CMK (cell line): ENCODE measurements around the gene TBC1D32.
"Not testable (repeated sequence)": the region's sequence is repeated elsewhere in the genome, so short reads cannot be mapped to it uniquely, and the experiment has no call there.

ENCODE experiments used
- DNase-seq: peaks from one replicate; pipeline ENCODE4 v3.0.0-alpha.2; 2010; ENCODE audit warnings: low read depth

Gene TBC1D32

DNA sequence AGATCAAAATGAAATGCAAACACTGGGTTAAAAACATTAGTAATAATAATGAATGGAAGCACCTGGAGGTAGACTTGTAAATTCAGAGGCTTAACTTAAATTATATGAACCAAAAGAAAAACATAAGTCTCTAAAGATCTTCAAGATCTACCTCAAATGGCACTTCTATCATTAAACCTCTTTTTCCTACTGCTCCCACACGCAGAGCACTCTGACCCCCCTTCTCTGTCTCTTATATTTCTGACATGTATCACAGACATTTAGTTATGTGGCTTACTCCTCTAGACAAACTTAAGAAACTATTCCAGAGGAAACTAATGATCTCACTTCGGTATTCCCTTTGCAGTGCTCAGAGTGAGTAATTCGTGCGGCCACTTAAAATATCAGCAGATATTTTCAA, 1.1 kb downstream of the TBC1D32 start:
- DNase-seq, result no peak

DNA sequence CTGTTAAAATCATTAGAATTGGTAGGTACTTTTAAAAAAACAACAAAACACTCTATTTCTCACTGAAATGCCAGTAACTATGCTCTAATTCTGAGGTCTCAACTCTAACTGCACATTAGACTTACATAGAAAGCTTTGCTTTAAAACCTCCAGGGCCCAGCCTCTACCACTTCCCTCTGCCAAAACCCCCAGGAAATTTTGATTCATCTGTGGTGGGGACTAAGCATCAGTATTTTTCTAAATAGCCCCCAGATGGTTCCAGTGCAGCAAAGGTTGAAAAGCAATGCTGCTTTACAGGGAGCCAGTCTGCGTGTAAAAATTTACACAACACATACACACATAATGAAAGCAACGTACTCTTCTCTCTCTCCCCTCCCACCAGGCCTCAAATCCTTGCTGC, 3.8 kb downstream of the TBC1D32 start:
- no peak for DNase-seq

DNA sequence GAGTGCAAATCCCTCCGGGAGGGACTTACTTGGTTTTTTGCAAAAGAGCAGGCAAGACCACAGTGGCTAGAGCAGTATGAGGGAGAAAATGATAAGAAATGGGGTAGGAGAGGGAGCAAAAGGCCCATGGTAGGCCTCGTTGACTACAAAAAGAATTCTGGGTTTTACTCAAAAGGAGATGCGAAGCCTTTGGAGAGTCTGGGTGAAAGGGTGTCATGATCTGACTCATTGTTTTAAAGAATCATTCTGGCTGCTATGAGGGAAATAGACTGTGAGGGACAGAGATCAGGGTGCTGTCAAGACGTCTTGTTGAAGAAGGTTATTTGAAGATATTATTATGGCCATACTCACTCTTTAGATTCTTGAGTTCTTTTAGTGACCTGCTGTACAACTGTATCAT, 13.0 kb downstream of the TBC1D32 start:
- no peak for DNase-seq

DNA sequence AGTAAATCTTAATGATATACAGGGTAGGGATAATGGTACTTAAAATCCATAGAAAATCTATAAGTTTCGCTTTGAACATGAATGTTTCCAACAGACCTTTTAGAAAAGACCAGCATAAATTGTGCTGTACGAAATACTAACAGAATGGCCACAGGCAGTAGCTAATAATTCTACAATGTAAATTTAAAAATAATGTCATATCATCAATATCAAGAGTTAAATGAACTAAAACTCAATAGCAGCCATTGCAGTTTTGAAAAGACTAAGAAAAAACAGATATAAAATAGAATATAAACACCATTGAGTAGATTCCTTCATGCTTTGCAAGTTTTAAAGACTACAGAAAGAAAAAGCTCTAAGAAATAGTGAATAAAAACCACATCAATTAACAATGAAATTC, 14.7 kb downstream of the TBC1D32 start:
- no peak for DNase-seq

DNA sequence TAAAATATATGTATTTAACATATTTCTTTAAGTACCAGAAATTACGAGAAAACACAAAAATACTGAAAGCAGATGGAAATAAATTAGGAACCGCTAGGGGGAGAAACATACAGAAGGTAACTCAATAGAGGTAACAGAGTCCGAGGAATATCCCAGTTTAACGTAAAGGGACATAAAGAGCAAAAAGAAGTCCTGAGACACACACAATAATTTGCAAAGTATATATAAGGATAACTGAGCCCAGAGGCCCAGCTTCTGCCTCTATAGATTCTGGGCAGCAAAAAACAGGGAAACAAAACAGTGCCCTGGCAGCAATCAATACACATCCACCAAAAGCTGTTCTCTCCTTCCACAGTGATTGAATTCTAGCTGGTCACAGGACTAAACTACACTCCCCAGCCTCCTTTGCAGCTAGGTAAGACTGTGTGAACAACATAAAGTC, 15.1 kb downstream of the TBC1D32 start:
- no peak for DNase-seq

DNA sequence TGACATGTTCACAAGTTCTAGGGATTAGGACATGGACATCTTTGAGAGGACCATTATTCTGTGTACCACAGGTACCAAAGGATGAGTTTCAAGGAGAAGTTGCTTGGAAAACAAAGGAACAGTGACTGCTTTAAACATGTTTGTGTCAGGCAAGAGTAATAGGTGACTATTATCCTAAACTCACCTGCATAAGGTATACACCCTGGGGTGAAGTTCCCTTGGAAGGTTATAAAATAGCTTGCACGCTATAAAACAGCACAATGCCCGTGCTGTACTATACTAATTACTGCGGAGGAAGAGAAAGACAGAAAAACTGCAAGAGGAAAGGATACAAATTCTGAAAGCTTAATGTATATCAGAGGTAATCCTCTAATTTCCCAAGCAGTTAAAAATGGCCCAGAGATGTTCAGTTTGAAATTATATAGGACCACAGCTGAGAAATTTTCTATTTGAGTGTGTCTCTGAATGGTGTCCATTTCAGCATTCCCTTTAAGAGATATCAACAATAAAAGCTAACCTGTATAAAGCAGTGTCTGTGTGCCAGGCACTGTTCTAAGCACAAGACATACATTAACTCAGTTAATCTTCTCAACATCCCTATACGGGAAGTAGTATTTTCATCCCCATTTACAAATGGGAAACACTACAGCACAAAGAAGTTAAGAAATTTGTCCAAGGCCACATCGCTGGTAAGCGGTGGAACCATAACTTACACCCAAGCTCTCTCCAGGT, 19.7 kb downstream of the TBC1D32 start:
- no peak for DNase-seq

DNA sequence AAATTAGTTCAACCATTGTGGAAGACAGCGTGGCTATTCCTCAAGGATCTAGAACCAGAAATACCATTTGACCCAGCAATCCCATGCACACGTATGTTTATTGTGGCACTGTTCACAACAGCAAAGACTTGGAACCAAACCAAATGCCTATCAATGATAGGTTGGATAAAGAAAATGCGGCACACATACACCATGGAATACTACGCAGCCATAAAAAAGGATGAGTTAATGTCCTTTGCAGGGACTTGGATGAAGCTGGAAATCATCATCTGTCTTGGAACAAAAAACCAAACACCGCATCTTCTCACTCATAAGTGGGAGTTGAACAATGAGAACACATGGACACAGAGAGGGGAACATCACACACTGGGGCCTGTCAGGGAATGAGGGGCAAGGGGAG, 22.5 kb downstream of the TBC1D32 start:
- not testable (repeated sequence) for DNase-seq

DNA sequence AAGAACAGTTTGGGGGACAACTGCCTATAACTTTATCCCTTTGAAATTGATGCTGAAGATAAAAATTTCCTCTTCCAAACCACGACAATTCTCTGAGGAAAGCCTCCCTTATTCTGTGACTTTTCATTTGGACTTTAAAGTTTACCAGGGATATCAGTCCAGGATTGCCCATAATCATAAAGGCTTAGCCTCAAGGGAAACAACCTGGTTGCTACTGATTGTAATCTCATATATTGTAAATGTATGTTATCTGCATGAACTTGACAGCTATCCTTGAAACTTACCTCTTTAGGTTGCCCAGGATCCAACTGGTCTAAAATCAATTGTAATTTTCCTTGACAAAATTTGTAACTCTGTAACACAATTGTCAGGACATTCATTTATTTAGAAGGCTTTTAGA, 23.8 kb downstream of the TBC1D32 start:
- DNase-seq, result no peak

DNA sequence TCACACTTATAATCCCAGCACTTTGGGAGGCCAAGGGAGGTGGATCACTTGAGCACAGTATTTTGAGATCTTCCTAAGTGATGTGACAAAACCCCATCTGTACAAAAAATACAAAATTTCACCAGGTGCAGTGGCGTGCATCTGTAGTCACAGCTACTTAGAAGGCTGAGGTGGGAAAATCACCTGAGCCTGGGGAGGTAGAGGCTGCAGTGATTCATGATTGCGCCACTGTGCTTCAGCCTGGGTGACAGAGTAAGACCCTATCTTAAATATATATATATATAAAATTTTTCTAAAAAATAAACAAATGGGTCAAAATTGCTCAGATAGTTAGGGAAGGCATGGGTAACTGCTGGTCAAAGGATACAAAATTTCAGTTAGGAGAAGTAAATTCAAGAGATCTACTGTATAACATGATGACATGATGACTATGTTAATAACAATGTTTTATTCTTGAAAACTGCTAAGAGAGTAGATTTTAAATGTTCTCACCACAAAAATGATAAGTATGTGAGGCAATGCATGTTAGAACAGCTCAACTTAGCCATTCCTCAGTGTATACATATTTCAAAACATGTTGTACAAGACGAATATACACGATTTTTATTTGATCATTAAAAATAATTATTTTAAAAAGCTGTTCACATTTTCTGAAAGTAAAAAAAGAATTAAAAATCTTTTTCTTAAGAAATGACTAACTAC, 24.4 kb downstream of the TBC1D32 start:
- DNase-seq, result no peak

DNA sequence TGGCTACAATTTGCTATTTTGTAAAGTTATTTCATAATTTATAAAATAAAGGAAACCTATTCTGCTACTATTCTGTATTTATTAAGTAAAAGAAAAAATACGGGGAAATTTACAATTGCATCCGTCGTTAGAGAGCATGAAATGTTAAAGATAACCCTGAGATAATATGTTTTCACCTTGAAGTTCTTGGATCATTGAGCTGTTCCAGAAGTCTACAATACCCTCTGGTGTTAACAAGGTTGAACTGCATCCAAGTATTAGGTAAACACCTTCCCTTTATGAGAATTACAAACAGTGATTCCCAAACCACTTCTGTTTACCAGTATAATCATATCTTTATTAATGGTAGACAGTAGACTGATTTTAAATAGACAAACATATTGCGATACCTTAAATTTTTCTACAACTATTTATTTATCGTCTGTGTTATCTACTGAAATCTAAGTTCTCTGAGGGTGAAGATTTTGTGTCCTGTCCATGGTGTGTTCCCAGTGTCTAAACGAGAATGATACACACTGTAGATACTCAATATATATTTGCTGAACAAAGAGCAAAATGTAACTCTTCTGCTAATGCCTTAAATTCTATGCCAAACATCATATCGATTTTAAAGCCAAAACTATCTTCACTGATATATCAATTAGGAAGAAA, 28.2 kb downstream of the TBC1D32 start:
- no peak for DNase-seq

DNA sequence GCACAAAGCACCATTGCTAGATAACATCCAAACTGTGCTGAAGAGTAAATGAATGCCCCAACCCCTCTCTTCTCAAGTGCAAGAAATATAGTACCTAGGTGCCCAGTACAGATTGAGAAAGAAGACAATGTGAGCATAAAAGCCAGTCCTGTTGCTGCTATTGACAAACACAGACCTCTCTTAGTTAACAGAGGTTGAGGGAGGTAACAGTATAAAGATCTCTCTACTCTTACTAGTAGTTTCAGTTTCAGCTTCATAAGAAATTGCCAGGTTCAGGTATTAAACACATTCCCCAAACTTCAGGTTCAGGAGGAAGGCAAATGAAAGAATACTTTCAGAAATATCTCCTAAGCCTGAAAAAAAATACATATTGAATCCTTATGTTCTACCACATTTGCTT, 31.4 kb downstream of the TBC1D32 start:
- DNase-seq, result no peak

DNA sequence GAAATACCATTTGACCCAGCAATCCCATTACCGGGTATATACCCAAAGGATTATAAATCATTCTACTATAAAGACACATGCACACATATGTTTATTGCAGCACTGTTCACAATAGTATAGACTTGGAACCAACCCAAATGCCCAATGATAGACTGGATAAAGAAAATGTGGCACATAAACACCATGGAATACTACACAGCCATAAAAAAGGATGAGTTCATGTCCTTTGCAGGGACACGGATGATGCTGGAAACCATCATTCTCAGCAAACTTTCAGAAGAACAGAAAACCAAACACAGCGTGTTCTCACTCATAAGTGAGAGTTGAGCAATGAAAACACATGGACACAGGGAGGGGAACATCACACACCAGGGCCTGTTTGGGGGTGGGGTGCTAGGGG, 33.1 kb downstream of the TBC1D32 start:
- not testable (repeated sequence) for DNase-seq

DNA sequence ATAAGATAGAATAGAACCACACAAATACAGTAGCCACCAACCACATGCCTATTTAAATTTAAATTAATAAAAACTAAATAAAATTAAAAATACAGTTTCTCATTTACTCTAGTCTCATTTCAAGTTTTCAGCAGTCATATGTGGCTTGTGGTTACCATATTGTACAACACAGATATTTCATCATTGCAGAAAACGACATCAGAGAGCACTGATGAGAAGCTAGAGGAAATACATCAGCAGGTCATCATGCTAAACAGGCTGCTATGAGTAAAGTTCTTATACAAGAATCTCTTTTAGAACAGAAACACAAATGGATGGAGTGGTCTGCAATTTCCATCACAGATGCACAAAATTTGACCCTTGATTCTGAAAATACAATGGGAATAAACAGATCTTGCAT, 36.6 kb downstream of the TBC1D32 start:
- no peak for DNase-seq

DNA sequence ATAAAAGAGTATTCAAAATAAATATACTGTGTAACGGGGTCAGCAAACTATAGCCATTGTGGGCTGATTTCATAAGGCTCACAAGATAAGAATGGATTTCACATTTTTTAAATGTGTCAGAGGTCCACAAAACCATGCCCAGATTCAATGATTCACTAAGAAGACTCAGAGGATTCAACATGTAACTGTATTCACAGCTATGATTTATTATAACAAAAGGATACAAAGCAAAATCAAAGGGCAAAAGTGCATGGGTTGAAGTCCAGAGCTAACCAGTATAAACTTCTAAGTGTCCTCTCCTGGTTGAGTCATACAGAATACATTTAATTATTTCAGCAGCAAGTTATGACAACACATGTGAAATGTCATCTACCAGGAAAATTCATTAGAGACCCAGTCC, 49.2 kb downstream of the TBC1D32 start:
- DNase-seq, result no peak

DNA sequence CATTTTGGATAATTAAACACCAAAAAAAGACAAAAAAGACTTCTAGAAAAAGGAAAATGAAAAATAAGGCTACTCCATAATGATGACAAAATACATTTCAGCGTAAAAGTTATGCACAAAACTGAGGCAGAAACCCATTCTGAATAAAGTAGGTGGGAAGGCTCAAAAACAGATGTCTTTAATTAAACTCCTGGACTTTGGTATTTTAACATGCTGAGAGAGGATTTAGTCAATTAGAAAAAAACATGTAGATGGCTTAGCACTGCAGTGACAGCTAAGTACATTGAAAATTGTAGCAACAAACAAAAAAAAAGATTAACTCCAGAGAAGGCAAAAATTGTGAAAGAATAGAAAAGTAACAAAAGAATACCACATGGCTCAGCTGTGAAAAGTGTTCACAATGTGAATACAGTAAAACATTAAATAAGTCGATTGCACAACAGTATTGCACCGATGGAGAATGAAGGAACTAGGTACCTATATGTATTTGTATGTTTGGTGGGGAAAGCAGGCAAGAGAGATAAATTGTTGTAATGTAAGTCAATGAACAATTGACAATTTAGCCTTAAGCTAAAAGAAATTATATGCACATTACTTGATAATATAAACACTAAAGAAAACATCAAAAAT, 59.5 kb downstream of the TBC1D32 start:
- DNase-seq, result no peak

DNA sequence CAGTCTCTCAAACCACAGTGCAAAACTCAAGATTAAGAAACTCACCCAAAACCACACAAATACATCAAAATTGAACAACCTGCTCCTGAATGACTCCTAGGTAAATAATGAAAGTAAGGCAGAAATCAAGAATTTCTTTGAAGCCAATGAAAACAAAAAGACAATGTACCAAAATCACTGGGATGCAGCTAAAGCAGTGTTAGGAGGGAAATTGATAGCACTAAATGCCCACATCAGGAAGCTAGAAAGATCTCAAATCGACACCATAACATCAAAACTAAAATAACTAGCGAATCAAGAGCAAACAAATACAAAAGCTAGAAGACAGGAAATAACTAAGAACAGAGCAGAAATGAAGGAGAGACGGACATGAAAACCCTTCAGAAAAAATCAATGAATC, 70.5 kb downstream of the TBC1D32 start:
- no peak for DNase-seq

DNA sequence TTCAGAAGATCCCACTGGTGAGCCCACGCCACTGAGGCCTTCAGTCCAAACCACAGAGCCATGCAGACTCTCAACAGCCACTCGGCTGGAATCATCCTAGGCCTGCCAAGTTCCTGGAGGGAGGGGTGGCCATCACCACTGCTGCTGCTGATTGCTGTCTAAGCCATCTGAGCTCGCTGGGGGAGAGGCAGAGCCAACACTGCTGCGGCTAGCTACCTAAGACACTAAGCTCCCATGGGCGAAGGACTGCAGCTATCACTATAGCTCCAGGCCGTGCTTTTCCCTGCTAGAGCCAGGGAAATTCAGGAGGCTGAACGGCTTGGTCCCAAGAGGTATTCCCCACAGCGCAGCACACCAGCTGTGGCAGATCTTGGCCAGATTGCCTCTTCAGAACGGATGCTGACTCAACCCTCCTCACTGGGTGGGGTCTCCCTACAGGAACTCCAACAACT, 73.6 kb downstream of the TBC1D32 start:
- DNase-seq, result no peak

DNA sequence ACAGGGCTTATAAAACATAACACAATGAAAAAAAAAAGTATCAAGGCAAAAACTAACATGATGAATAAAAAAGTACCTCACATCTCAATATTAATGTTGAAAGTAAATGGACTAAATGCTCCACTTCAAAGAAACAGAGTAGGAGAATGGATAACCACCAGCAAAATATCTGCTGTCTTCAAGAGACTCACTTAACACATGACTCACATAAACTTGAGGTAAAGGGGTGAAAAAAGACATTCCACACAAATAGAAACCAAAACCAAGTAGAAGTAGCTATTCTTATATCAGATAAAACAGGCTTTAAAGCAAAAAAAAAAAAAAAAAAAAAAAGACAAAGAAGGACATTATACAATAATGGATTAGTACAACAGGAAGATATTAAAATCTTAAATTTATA, 86.9 kb downstream of the TBC1D32 start:
- no peak for DNase-seq

DNA sequence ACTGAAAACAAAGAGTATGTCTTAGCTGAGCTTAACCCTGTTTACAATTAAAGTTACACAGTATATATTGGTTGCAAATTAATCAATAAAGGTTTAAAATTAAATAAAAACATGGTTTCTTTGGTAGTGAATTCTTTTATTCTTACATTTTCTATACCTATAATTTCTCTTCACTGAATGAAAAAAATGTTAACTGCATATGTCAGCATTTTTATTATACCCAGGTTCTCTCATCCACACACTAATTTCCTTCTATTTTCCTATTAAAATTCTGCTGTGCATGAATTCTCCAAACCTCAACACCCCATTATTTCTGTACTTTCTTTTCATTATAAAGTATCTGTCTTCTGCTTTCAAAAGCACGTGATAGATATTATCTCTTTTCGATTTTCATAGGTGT, 91.9 kb downstream of the TBC1D32 start:
- DNase-seq, result no peak

DNA sequence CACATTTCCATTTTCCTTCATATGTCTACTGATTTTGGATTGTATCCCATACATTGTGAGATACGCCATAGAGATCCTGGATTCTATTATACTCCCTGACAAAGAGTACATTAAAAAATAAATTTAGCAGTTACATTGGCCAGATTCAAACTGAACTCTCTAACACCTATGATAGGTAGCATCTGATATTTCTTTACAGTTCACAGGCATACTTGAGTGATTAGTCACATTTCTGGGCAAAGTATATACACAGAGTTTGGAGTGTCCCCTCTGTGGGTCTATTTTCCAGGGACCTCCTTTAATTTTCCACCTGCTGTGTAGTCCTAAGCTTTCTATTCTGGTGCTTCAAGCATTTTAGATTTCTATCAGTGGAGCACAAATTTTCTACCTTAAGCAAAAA, 96.4 kb downstream of the TBC1D32 start:
- DNase-seq, result no peak

DNA sequence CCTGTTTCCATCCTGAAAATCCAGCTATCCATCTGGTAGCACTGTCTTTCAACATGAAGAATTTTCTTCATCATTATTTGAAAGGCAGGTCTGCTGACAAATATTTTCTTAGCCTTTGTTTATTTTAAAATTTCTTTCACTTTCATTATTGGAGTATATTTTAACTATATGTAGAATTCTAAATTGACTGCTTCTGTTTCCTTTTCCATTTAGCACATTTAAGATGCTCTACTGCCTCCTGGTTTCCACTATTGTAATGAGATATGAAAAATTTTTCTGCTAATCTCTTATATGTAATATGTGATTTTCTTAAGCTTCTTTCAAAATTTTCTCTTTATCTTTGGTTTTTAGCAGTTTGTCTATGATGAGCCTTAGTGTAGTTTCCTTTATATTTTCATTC, 97.3 kb downstream of the TBC1D32 start:
- DNase-seq, result no peak

DNA sequence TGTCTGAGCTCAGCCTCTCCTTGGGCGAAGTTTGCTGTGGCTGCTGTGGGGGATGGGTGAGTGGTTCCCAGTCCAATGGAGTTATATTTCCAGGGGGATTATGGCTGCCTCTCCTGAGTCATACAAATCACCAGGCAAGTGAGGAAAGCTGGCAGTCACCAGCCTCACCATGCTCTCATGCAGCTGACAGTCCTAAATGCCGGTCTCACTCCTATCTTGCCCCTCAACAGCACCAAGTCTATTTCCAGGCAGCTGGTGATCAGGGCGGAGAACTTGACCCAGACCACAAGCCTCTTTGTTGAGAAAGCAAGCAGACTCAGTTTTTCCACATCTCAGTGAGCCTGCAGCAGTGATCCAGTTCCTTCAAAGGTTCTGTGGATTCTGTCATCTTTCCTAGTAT, 98.9 kb downstream of the TBC1D32 start:
- no peak for DNase-seq

DNA sequence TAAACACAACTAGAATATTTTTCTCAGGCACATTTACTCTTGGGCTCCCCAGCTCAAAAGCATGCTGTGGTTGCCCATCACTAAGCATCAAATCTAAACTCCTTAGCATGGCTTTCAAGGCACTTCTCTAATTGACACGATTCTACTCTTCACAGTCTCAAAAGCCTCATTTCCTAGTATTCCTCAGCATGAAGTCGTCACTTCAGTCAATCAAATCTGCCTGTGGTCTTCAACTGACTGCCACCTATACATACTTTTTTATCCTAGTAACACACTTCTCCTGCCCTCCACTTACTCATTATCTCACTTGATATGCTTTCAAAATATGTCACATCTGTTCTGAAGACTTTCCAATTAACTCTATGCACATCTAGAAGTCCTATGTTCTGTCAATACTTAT, 110.3 kb downstream of the TBC1D32 start:
- DNase-seq, result no peak
